ENCODE measurements around the gene NCK2. TPM values are rescaled to one million over a fixed set of nuclear protein-coding genes. Genes with fewer than 3 reads are reported as not detected.

Gene NCK2
- total RNA-seq, 1 experiment from 2014 or later, result 49.2 TPM

- no peak overlapping the region for H4K8ac ChIP-seq (replicated peaks; ENCODE audit: insufficient read length, low read depth, low read length)
- peaks cover 3% of the 10 kb centered on the region for H3K79me1 ChIP-seq (ENCODE audit: insufficient read depth, low read depth, low read length, poor library complexity, severe bottlenecking)
- no peak overlapping the region for H3K4ac ChIP-seq (ENCODE audit: low read depth, low read length)
- H3K9me3 ChIP-seq (ENCODE audit: control insufficient read depth, low read depth, low read length), result no peaks in the 10 kb centered on the region
- no peak overlapping the region for H3K27ac Mint-ChIP-seq
- H4K91ac ChIP-seq (ENCODE audit: insufficient read length, low read depth, low read length), result no peak overlapping the region
- no peak overlapping the region for H2BK20ac ChIP-seq (ENCODE audit: low read depth, low read length, poor library complexity, severe bottlenecking)
- H2AK5ac ChIP-seq (ENCODE audit: insufficient read length, low read length), result no peak overlapping the region
- no peaks in the 10 kb centered on the region for H4K20me1 ChIP-seq (ENCODE audit: control insufficient read depth, insufficient read depth, insufficient read length)
- H2BK12ac ChIP-seq (ENCODE audit: insufficient read length, low read depth, low read length), result no peak overlapping the region
- no peak overlapping the region for H3K14ac ChIP-seq (ENCODE audit: insufficient read depth, low read length)
- peaks cover 9 to 19% (median 19%) of the 10 kb centered on the region in 3 experiments; a peak in 6 of 7 replicates for H3K36me3 Mint-ChIP-seq (ENCODE audit: insufficient read depth in 1 of 3, low read depth in 3 of 3)
- no CpG with 5 or more reads among the region's 6 CpGs for WGBS (ENCODE audit: extremely low coverage, insufficient read length, low lambda C conversion rate)
- H3K79me2 ChIP-seq (ENCODE audit: insufficient read depth, low read length), result no peaks in the 10 kb centered on the region; the same call in 1 of the 2 replicates
- H2BK120ac ChIP-seq (ENCODE audit: low read depth, low read length, poor library complexity, severe bottlenecking), result no peak overlapping the region
- H2BK15ac ChIP-seq (ENCODE audit: low read depth, low read length), result no peak overlapping the region
- no peak overlapping the region for H3T11ph ChIP-seq (ENCODE audit: low read length)
- H3K23me2 ChIP-seq (ENCODE audit: insufficient read length, low read depth, low read length, poor library complexity, severe bottlenecking), result no peaks in the 10 kb centered on the region
- no peaks in the 10 kb centered on the region for H3K27me3 Mint-ChIP-seq (ENCODE audit: low read depth)
- H3K4me3 Mint-ChIP-seq, result no peak overlapping the region
- no peak overlapping the region for H3K27ac ChIP-seq (ENCODE audit: insufficient read length, low read depth, low read length)
- H4K5ac ChIP-seq (ENCODE audit: insufficient read length, low read depth, low read length), result no peak overlapping the region
- H3K4me1 ChIP-seq (ENCODE audit: insufficient read depth, low read length), result peaks cover 7% of the 10 kb centered on the region; the same call in 1 of the 2 replicates
- H3K9me3 Mint-ChIP-seq, result no peaks in the 10 kb centered on the region
- no peak overlapping the region for H3K56ac ChIP-seq (ENCODE audit: insufficient read length, low read depth, low read length)
- no peak for DNase-seq
- no peak overlapping the region for H3K18ac ChIP-seq (ENCODE audit: insufficient read length, low read depth, low read length)
- H3K23ac ChIP-seq (ENCODE audit: insufficient read length, low read depth, low read length), result no peak overlapping the region
- peaks cover 42 to 43% of the 10 kb centered on the region in 2 experiments for H3K4me1 Mint-ChIP-seq
- no peak overlapping the region for H3K4me2 ChIP-seq (ENCODE audit: insufficient read depth, insufficient read length, low read length)
- no peak for TF ChIP-seq CTCF (conservative IDR thresholded peaks at IDR 0.05)
- no peak overlapping the region for H3K9ac ChIP-seq (ENCODE audit: extremely low read depth, insufficient read length, low read length)
- H2BK5ac ChIP-seq (ENCODE audit: insufficient read length, low read length), result no peak overlapping the region
- H3K27me3 ChIP-seq (ENCODE audit: insufficient read depth, low read length), result no peaks in the 10 kb centered on the region
- no peak overlapping the region for H2AFZ ChIP-seq (ENCODE audit: low read length)
Observed at GRCh38 chr2:105853354-105854088, 108.8 kb downstream of the NCK2 start.
